ENCODE data around the gene PARD6B. TPM values are rescaled to one million over a fixed set of nuclear protein-coding genes. Genes with fewer than 3 reads are reported as not detected.

PARD6B gene, protein sequence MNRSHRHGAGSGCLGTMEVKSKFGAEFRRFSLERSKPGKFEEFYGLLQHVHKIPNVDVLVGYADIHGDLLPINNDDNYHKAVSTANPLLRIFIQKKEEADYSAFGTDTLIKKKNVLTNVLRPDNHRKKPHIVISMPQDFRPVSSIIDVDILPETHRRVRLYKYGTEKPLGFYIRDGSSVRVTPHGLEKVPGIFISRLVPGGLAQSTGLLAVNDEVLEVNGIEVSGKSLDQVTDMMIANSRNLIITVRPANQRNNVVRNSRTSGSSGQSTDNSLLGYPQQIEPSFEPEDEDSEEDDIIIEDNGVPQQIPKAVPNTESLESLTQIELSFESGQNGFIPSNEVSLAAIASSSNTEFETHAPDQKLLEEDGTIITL
- 1.2 and 1.6 TPM in 2 replicates for total RNA-seq

GRCh38 chr20:50731055-50731929 is at the start of gene PARD6B:
Gene PARD6B, plus strand, starts transcription at chr20:50731580. Its CDS starts 207 bp downstream, at chr20:50731787.

DNA sequence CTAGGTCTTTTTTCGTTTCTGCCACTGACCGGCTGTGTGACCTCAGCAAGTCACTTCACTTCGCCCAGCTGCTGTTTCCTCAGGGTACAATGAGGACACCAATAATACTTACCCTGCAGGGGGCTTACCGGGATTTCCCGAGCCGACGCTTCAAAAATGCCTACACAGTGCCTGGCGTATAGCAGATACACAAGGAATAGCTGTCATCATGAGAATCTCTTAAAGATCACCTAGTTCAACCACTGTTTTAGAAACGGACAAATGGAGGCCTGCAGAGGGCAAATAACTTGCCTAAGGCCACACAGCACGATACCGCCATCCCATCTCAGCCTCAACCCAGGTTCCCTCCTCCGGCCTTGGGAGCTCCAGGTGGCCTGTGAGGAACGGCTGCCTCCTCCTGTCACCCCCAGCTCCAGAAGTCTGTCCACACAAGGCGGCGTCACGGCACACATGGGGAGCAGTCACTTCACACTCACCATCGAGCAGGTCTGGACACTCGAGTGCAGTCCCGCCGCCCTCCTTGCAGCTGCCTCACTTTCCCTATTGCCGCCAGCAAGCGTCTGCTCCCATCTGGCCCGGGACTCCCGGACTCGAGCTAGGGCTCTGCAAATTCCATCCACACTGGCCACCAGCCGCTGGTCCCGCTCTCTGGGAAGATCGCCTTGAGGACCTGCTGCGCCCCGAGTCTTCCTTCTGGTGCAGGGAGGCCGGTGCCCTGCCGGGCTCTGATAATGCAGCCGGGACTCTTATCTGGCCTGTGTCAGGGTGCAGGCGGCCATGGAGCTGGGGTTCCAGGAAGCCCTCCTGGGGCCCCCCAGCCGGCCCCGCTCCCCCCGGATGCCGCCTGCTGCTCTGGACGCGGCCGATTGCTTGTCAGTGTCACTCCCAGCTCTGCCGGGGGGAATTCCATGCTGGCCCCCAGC is 40.5 kb upstream of the PARD6B start, which contains the start of gene RIPOR3:
Gene RIPOR3 (minus strand): TSS at position 893 of the 923 bp plus-strand sequence. CDS start 414 bp downstream, at position 479.

GRCh38 chr20:50794846-50795634 is 63.7 kb downstream of the PARD6B start, which contains the start of gene BCAS4:
Gene BCAS4, plus strand, starts transcription at chr20:50795061. Its CDS starts 23 bp downstream, at chr20:50795084.

Other genes starting within 250 kb of the PARD6B start
- 51.9 and 64.0 TPM in 2 replicates for gene PTPN1, start 221.2 kb upstream of the PARD6B start, total RNA-seq
- 0.04 TPM in 1 of 2 replicates, not detected in the other for gene RIPOR3, start 40.0 kb upstream of the PARD6B start, total RNA-seq
- 12.5 and 16.8 TPM in 2 replicates for gene BCAS4, start 63.5 kb downstream of the PARD6B start, total RNA-seq
- 15.8 and 21.7 TPM in 2 replicates for gene ADNP, start 199.9 kb downstream of the PARD6B start, total RNA-seq
- gene DPM1, start 227.0 kb downstream of the PARD6B start, total RNA-seq: 50.2 and 100 TPM in 2 replicates
- gene MOCS3, start 227.2 kb downstream of the PARD6B start, total RNA-seq: 6.1 TPM in 2 replicates

All from hair follicular keratinocyte (primary cell).